HL-60 (cell line): Measurements from ENCODE around the gene MED26.

Source experiments
- POLR2AphosphoS5 ChIP-seq: IDR thresholded peaks from 2 replicates; pipeline ENCODE4 v1.6.1; 2012; ENCODE audit warnings: low read depth
- SPI1 ChIP-seq: IDR thresholded peaks from 2 replicates; pipeline ENCODE4 v1.6.1; 2012; ENCODE audit warnings: low read depth, mild to moderate bottlenecking, borderline replicate concordance
- TF ChIP-seq, protein P1 (sequence below): IDR thresholded peaks from one replicate; pipeline ENCODE4 v1.5.1; 2011; ENCODE audit warnings: low read length, control low read depth, inconsistent platforms; ENCODE audit not compliant: insufficient read depth
- TF ChIP-seq, protein P2 (sequence below): IDR thresholded peaks from 2 replicates; pipeline ENCODE4 v1.6.1; 2012; ENCODE audit warnings: low read depth; ENCODE audit not compliant: insufficient replicate concordance

DNA sequence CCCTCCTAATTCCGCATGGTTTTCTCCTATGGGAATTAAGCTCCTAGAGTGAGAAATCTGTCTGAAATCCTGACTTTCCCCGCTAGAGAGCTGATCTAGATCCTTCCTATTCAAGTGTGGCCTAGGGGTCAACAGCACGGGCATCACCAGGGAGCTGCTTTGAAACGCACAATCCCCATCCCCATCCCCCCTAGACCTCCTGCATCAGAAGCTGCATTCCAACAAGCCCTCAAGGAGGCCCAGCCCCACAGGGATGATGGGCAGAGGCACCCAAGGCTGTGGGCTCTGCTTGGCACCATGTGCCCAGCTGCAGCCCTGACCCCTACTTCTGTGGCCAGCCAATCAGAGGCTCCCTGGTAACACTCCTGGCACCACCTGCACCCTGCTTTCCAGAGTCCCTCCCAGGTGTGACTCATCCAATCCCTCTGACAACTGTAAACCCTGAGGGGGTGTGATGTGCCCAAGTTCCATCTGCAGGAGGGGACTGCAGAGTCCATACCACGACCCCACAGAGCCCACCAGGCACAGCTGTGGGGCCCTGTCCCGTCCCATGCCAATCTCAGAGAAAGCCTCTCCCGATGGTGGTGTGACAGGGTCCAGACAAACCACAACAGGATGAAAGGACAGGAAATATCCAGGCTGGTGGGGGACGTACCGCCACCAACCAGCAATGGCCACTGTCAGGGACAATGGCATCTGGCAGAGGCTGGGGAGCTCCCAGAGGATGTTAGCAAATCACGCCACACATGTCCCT lies 36.0 kb downstream of the MED26 start:
- TF ChIP-seq, protein P1, sequence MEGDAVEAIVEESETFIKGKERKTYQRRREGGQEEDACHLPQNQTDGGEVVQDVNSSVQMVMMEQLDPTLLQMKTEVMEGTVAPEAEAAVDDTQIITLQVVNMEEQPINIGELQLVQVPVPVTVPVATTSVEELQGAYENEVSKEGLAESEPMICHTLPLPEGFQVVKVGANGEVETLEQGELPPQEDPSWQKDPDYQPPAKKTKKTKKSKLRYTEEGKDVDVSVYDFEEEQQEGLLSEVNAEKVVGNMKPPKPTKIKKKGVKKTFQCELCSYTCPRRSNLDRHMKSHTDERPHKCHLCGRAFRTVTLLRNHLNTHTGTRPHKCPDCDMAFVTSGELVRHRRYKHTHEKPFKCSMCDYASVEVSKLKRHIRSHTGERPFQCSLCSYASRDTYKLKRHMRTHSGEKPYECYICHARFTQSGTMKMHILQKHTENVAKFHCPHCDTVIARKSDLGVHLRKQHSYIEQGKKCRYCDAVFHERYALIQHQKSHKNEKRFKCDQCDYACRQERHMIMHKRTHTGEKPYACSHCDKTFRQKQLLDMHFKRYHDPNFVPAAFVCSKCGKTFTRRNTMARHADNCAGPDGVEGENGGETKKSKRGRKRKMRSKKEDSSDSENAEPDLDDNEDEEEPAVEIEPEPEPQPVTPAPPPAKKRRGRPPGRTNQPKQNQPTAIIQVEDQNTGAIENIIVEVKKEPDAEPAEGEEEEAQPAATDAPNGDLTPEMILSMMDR = no peak
- TF ChIP-seq POLR2AphosphoS5 (no peak), SPI1 (no peak)
- TF ChIP-seq, protein P2, sequence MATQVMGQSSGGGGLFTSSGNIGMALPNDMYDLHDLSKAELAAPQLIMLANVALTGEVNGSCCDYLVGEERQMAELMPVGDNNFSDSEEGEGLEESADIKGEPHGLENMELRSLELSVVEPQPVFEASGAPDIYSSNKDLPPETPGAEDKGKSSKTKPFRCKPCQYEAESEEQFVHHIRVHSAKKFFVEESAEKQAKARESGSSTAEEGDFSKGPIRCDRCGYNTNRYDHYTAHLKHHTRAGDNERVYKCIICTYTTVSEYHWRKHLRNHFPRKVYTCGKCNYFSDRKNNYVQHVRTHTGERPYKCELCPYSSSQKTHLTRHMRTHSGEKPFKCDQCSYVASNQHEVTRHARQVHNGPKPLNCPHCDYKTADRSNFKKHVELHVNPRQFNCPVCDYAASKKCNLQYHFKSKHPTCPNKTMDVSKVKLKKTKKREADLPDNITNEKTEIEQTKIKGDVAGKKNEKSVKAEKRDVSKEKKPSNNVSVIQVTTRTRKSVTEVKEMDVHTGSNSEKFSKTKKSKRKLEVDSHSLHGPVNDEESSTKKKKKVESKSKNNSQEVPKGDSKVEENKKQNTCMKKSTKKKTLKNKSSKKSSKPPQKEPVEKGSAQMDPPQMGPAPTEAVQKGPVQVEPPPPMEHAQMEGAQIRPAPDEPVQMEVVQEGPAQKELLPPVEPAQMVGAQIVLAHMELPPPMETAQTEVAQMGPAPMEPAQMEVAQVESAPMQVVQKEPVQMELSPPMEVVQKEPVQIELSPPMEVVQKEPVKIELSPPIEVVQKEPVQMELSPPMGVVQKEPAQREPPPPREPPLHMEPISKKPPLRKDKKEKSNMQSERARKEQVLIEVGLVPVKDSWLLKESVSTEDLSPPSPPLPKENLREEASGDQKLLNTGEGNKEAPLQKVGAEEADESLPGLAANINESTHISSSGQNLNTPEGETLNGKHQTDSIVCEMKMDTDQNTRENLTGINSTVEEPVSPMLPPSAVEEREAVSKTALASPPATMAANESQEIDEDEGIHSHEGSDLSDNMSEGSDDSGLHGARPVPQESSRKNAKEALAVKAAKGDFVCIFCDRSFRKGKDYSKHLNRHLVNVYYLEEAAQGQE = no peak
